Measurements from ENCODE around the gene ARHGAP42. TPM values are rescaled to one million over a fixed set of nuclear protein-coding genes. Genes with fewer than 3 reads are reported as not detected.

The ARHGAP42 gene
- polyA plus RNA-seq, 3 donors = 0.13 TPM; not detected in 2

DNA sequence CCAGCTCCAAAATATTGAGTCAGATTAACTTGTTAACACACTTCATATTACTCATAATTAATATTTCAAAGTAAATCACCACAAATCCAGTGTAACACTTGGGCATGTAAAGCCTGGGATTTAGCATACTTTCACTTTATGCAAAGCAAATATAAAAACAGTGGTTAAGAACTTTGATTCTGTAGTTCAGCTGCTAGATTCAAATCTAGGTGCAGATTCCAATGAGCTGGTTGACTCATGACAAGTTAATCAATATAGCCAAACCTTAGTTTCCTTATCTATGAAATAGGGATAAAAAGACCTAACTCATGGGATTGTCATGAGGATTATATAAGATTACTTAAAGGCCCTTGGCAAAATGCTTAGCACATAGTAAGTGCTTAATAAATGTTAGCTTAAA, 45.9 kb downstream of the ARHGAP42 start:
- no peak for DNase-seq
- TF ChIP-seq, protein P1, sequence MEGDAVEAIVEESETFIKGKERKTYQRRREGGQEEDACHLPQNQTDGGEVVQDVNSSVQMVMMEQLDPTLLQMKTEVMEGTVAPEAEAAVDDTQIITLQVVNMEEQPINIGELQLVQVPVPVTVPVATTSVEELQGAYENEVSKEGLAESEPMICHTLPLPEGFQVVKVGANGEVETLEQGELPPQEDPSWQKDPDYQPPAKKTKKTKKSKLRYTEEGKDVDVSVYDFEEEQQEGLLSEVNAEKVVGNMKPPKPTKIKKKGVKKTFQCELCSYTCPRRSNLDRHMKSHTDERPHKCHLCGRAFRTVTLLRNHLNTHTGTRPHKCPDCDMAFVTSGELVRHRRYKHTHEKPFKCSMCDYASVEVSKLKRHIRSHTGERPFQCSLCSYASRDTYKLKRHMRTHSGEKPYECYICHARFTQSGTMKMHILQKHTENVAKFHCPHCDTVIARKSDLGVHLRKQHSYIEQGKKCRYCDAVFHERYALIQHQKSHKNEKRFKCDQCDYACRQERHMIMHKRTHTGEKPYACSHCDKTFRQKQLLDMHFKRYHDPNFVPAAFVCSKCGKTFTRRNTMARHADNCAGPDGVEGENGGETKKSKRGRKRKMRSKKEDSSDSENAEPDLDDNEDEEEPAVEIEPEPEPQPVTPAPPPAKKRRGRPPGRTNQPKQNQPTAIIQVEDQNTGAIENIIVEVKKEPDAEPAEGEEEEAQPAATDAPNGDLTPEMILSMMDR (IDR thresholded peaks at IDR 0.05) = no peak
- no peak overlapping the region for H3K4me3 Mint-ChIP-seq
- H3K4me1 ChIP-seq (ENCODE audit: control insufficient read depth in 1 of 2, insufficient read depth in 2 of 2, low read length in 2 of 2) = no peaks in the 10 kb centered on the region
- no peaks in the 10 kb centered on the region for H3K27me3 ChIP-seq (ENCODE audit: control insufficient read depth in 2 of 2, insufficient read depth in 2 of 2, low read length in 2 of 2)
- no peaks in the 10 kb centered on the region for H3K79me2 ChIP-seq (ENCODE audit: insufficient read depth, low read length)
- H2AFZ ChIP-seq (ENCODE audit: insufficient read depth, low read depth, low read length, poor library complexity, severe bottlenecking) = no peak overlapping the region
- no peak overlapping the region for H3K4me3 ChIP-seq (replicated peaks in 1 of 3; ENCODE audit: low read depth in 2 of 3, low read length in 3 of 3)
- peaks cover 1 to 2% (median 2%) of the 10 kb centered on the region in 3 donors for H3K27me3 Mint-ChIP-seq (ENCODE audit: low read depth in 3 of 3)
- no peak overlapping the region for H3K4me2 ChIP-seq (replicated peaks; ENCODE audit: extremely low read depth, low read length, poor library complexity, severe bottlenecking)
- no peak overlapping the region for H3K9ac ChIP-seq (ENCODE audit: insufficient read depth, low read length, poor library complexity, severe bottlenecking)
- H3K36me3 ChIP-seq (replicated peaks in 1 of 2; ENCODE audit: control insufficient read depth in 1 of 2, insufficient read depth in 2 of 2, low read length in 2 of 2) = no peaks in the 10 kb centered on the region
- H3K27ac ChIP-seq (ENCODE audit: low read depth in 1 of 2, low read length in 2 of 2) = no peak overlapping the region
- no peaks in the 10 kb centered on the region for H3K9me3 ChIP-seq (replicated peaks in 1 of 2; ENCODE audit: control insufficient read depth in 1 of 2, insufficient read depth in 1 of 2, low read length in 2 of 2)
- H3K9me3 Mint-ChIP-seq = peaks cover 0 to 13% (median 0%) of the 10 kb centered on the region in 7 donors
- intact Hi-C loops (cut with micrococcal nuclease) = no loop called here
- no peaks in the 10 kb centered on the region for H3K36me3 Mint-ChIP-seq
- H3K27ac Mint-ChIP-seq = no peak overlapping the region
- no peaks in the 10 kb centered on the region for H3K4me1 Mint-ChIP-seq
- no peaks in the 10 kb centered on the region for H4K20me1 ChIP-seq (ENCODE audit: insufficient read depth, low read length)

- Histone ChIP-seq H3K36me3 (replicated peaks in 1 of 2; ENCODE audit: control insufficient read depth in 1 of 2, insufficient read depth in 2 of 2, low read length in 2 of 2) (no peaks in the 10 kb centered on the region), H3K9me3 (replicated peaks in 1 of 2; ENCODE audit: control insufficient read depth in 1 of 2, insufficient read depth in 1 of 2, low read length in 2 of 2) (no peaks in the 10 kb centered on the region), H4K20me1 (ENCODE audit: insufficient read depth, low read length) (no peaks in the 10 kb centered on the region), H2AFZ (ENCODE audit: insufficient read depth, low read depth, low read length, poor library complexity, severe bottlenecking) (no peak overlapping the region), H3K4me2 (replicated peaks; ENCODE audit: extremely low read depth, low read length, poor library complexity, severe bottlenecking) (no peak overlapping the region), H3K9ac (ENCODE audit: insufficient read depth, low read length, poor library complexity, severe bottlenecking) (no peak overlapping the region), H3K4me3 (replicated peaks in 1 of 3; ENCODE audit: low read depth in 2 of 3, low read length in 3 of 3) (no peak overlapping the region), H3K4me1 (ENCODE audit: control insufficient read depth in 1 of 2, insufficient read depth in 2 of 2, low read length in 2 of 2) (no peaks in the 10 kb centered on the region), H3K27ac (ENCODE audit: low read depth in 1 of 2, low read length in 2 of 2) (no peak overlapping the region), H3K79me2 (ENCODE audit: insufficient read depth, low read length) (no peaks in the 10 kb centered on the region), H3K27me3 (ENCODE audit: control insufficient read depth in 2 of 2, insufficient read depth in 2 of 2, low read length in 2 of 2) (no peaks in the 10 kb centered on the region)
- DNase-seq = no peak
- no peak overlapping the region for H3K27ac Mint-ChIP-seq
- H3K27me3 Mint-ChIP-seq (ENCODE audit: low read depth in 3 of 3) = peaks cover 2 to 5% (median 2%) of the 10 kb centered on the region in 3 donors
- H3K36me3 Mint-ChIP-seq = no peaks in the 10 kb centered on the region
- peaks cover 0 to 13% (median 0%) of the 10 kb centered on the region in 7 donors for H3K9me3 Mint-ChIP-seq
- TF ChIP-seq, protein P1 (IDR thresholded peaks at IDR 0.05) = no peak
- H3K4me3 Mint-ChIP-seq = no peak overlapping the region
- no CpG with 5 or more reads among the region's 1 CpG for WGBS (ENCODE audit: insufficient coverage)
- H3K4me1 Mint-ChIP-seq = no peaks in the 10 kb centered on the region
- intact Hi-C loops (cut with micrococcal nuclease) = no loop called here
Observed at GRCh38 chr11:100734743-100735527, 47.8 kb downstream of the ARHGAP42 start.

All from CD14-positive monocyte (primary cell).